ENCODE results near the gene PYURF. TPM values are rescaled to one million over a fixed set of nuclear protein-coding genes. Genes with fewer than 3 reads are reported as not detected.

Gene PYURF
- polyA plus RNA-seq, 1 experiment = 34.9 TPM

GRCh38 chr4:88478247-88478646, 45.3 kb downstream of the PYURF start:
- H3K27me3 ChIP-seq (ENCODE audit: control insufficient read depth, insufficient read depth, low read length) = peaks cover 2% of the 10 kb centered on the region; the same call in 1 of the 2 replicates
- H3K36me3 ChIP-seq (ENCODE audit: control insufficient read depth, insufficient read depth, low read length) = no peaks in the 10 kb centered on the region
- no peak overlapping the region for H3K4me3 ChIP-seq (ENCODE audit: low read depth, low read length)
- no peak for TF ChIP-seq CTCF (IDR thresholded peaks at IDR 0.05; ENCODE audit: insufficient read depth, low read depth, low read length)
- ChIA-PET POLR2A (no interaction called here), CTCF (no interaction called here)
- DNase-seq (ENCODE audit: low read depth) = no peak

DNA sequence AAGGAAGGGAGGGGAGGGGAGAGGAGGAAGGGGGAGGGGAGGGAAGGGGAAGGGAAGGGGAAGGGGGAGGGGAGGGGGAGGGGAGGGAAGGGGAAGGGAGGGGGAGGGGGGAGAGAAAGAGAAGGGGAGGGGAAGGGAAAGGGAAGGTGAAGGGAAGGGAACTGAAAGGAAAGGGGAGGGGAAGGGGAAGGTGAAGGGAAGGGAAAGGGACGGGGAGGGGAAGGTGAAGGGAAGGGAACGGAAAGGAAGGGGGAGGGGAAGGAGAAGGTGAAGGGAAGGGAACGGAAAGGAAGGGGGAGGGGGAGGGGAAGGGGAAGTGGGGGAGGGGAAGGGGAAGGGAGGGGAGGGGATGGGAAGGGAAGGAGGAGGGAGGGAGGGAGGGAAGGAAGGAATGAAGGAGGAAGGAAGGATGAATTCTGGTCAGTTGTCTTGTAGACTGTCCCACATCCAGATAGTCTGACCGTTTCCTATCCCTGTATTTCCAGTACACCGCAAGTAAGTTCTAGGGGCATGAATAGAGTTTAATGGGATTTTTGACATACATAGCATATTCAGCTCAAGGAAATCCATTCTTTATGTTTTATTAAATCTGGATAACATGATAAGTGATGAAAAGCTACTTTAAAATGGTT, 46.2 kb downstream of the PYURF start:
- no peak for DNase-seq (ENCODE audit: low read depth)
- TF ChIP-seq CTCF (IDR thresholded peaks at IDR 0.05; ENCODE audit: insufficient read depth, low read depth, low read length) = no peak
- POLR2A ChIA-PET = no interaction called here
- H3K4me3 ChIP-seq (ENCODE audit: low read depth, low read length) = no peak overlapping the region
- CTCF ChIA-PET = no interaction called here
- peaks cover 2% of the 10 kb centered on the region; the same call in 1 of the 2 replicates for H3K27me3 ChIP-seq (ENCODE audit: control insufficient read depth, insufficient read depth, low read length)
- no peaks in the 10 kb centered on the region for H3K36me3 ChIP-seq (ENCODE audit: control insufficient read depth, insufficient read depth, low read length)

Other genes starting within 250 kb of the PYURF start
- gene PPM1K, start 239.2 kb downstream of the PYURF start, polyA plus RNA-seq (2011; rRNA removed) = 9.0 and 9.7 TPM in 2 replicates
- 3.1 and 4.1 TPM in 2 replicates for gene HERC6, start 144.9 kb downstream of the PYURF start, polyA plus RNA-seq (2011; rRNA removed)
- gene HERC5, start 66.7 kb downstream of the PYURF start, polyA plus RNA-seq (2011; rRNA removed) = 0.05 and 0.20 TPM in 2 replicates
- gene HERC3, start 68.7 kb upstream of the PYURF start, polyA plus RNA-seq (2011; rRNA removed) = 13.0 and 13.2 TPM in 2 replicates
- gene NAP1L5, start 174.1 kb upstream of the PYURF start, polyA plus RNA-seq (2011; rRNA removed) = 2.2 and 5.3 TPM in 2 replicates

Data from BJ (cell line).